ENCODE data around the gene CHAF1A. TPM values are rescaled to one million over a fixed set of nuclear protein-coding genes. Genes with fewer than 3 reads are reported as not detected.

CHAF1A gene
- total RNA-seq, 1 experiment from 2014 or later: 16.7 TPM

DNA sequence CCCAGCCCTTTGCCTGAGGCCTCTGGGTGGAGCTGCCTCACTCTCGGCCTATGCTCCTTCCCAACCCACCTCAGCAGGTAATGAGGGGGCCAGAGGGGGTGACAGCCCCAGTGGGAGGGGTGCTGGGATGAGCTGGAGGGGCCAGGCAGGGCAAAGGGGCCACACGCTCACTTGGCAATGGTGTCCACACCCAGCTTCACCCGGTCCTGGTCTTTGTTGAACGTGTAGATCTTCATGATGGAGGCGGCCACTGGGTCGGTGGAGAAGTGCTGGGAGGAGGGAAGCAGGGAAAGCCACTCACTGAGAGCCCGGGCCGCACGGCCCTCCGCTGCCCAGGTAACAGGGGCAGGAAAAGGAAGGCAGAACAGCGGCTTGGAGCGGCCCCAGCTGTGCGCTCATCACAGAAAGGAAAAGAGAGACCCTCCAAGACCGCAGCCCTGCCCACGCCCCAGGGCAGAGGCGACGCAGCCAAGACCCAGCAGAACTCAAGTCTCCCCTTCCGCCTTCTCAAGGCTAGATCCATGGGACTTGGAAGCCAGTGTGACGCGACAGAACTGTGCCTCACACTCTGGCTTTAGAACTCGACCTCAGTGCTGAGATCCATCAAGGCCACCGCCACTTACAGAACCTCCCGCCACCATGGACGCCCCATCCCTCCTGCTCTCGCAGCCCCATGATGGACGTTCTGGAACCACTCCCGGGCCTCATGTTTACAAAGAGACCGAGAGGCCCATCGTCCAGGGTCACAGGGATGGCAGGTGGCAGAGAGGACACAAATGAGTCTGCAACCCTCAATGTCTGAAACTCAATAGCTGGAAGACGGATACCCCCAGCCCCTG lies 45.9 kb downstream of the CHAF1A start:
- intact Hi-C loops (cut with micrococcal nuclease): no loop called here
- H3K36me3 Mint-ChIP-seq (ENCODE audit: insufficient read depth, unreplicated experiment): peaks cover 76% of the 10 kb centered on the region
- BruUV-seq (replicated peaks): no TSS peak
- no peaks in the 10 kb centered on the region for H3K27me3 Mint-ChIP-seq (ENCODE audit: insufficient read depth, unreplicated experiment)
- no peak for DNase-seq (ENCODE audit: unreplicated experiment)
- ChIA-PET CTCF (no interaction called here), POLR2A (no interaction called here)
- H3K9me3 Mint-ChIP-seq (ENCODE audit: unreplicated experiment): no peaks in the 10 kb centered on the region
- TF ChIP-seq, protein P1, sequence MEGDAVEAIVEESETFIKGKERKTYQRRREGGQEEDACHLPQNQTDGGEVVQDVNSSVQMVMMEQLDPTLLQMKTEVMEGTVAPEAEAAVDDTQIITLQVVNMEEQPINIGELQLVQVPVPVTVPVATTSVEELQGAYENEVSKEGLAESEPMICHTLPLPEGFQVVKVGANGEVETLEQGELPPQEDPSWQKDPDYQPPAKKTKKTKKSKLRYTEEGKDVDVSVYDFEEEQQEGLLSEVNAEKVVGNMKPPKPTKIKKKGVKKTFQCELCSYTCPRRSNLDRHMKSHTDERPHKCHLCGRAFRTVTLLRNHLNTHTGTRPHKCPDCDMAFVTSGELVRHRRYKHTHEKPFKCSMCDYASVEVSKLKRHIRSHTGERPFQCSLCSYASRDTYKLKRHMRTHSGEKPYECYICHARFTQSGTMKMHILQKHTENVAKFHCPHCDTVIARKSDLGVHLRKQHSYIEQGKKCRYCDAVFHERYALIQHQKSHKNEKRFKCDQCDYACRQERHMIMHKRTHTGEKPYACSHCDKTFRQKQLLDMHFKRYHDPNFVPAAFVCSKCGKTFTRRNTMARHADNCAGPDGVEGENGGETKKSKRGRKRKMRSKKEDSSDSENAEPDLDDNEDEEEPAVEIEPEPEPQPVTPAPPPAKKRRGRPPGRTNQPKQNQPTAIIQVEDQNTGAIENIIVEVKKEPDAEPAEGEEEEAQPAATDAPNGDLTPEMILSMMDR (IDR thresholded peaks at IDR 0.05; ENCODE audit: unreplicated experiment): no peak
- H3K4me1 Mint-ChIP-seq (ENCODE audit: insufficient read depth, unreplicated experiment): no peaks in the 10 kb centered on the region
- H3K4me3 Mint-ChIP-seq (ENCODE audit: unreplicated experiment): no peak overlapping the region
- H3K27ac Mint-ChIP-seq (ENCODE audit: low read depth, unreplicated experiment): no peak overlapping the region

DNA sequence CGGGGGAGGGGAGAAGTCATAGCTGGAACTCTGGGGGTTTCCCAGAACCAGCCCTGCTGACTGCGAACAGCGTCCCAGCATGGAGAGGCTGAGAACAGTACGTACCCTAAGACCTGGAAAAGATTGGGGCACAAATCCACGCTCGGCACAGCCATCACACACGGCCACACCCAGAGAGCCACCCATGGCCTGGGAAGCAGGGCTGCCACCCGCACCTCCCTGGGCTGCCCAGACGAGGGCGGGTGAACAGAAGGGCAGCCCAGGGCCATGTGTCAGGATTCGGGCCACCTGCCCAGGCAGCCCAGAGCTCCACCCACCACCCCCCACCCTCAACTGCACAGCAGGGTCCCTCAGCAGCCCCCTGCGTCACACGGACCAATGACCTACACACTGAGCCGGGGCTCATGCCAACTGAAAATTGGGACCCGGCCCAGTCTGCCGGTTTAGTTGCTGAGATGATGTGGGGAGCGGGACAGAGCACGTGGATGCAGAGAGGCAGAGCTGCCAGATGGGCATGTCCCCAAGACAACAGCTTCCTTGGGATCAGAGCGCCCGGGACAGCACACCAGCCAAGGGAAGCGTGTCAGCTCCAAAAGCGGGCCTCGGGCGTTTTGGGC lies 46.7 kb downstream of the CHAF1A start:
- no peaks in the 10 kb centered on the region for H3K4me1 Mint-ChIP-seq (ENCODE audit: insufficient read depth, unreplicated experiment)
- CTCF ChIA-PET: interaction anchor here (0.9 kb wide), 1 partner anchor 79 kb away, joined by 3 read pairs; no protein-coding TSS in a partner anchor
- H3K36me3 Mint-ChIP-seq (ENCODE audit: insufficient read depth, unreplicated experiment): peaks cover 74% of the 10 kb centered on the region
- POLR2A ChIA-PET: interaction anchor here (0.7 kb wide), 1 partner anchor 11 kb away, joined by 3 read pairs; no protein-coding TSS in a partner anchor
- H3K4me3 Mint-ChIP-seq (ENCODE audit: unreplicated experiment): no peak overlapping the region
- H3K9me3 Mint-ChIP-seq (ENCODE audit: unreplicated experiment): no peaks in the 10 kb centered on the region
- no peak overlapping the region for H3K27ac Mint-ChIP-seq (ENCODE audit: low read depth, unreplicated experiment)
- intact Hi-C loops (cut with micrococcal nuclease): no loop called here
- no peaks in the 10 kb centered on the region for H3K27me3 Mint-ChIP-seq (ENCODE audit: insufficient read depth, unreplicated experiment)
- no TSS peak for BruUV-seq (replicated peaks)
- DNase-seq (ENCODE audit: unreplicated experiment): no peak
- TF ChIP-seq, protein P1 (IDR thresholded peaks at IDR 0.05; ENCODE audit: unreplicated experiment): no peak

DNA sequence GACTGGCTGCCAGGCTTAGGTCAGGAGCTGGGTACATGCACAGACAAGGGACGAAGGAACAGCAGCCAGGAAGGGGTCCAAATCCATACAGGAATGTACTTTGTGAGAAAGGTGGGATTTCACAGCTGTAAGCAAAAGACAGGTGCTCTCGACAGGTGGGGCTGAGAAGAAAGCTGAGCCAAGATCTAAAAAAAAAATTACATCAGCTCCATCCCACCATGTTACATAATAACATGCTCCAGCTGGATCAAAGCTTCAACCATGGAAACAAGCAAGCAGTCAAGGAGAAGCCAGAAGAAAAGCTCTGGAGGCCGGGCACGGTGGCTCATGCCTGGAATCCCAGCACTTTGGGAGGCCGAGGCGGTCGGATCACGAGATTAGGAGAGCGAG lies 47.2 kb downstream of the CHAF1A start:
- no peak for DNase-seq (ENCODE audit: unreplicated experiment)
- ChIA-PET CTCF (interaction anchor here (0.9 kb wide), 1 partner anchor 80 kb away, joined by 3 read pairs; no protein-coding TSS in a partner anchor), POLR2A (interaction anchor here (0.7 kb wide), 1 partner anchor 12 kb away, joined by 3 read pairs; no protein-coding TSS in a partner anchor)
- intact Hi-C loops (cut with micrococcal nuclease): no loop called here
- no TSS peak for BruUV-seq (replicated peaks)
- Mint-ChIP-seq H3K4me3 (ENCODE audit: unreplicated experiment) (no peak overlapping the region), H3K27ac (ENCODE audit: low read depth, unreplicated experiment) (no peak overlapping the region), H3K36me3 (ENCODE audit: insufficient read depth, unreplicated experiment) (peaks cover 74% of the 10 kb centered on the region), H3K4me1 (ENCODE audit: insufficient read depth, unreplicated experiment) (no peaks in the 10 kb centered on the region), H3K27me3 (ENCODE audit: insufficient read depth, unreplicated experiment) (no peaks in the 10 kb centered on the region), H3K9me3 (ENCODE audit: unreplicated experiment) (no peaks in the 10 kb centered on the region)
- TF ChIP-seq, protein P1 (IDR thresholded peaks at IDR 0.05; ENCODE audit: unreplicated experiment): no peak

DNA sequence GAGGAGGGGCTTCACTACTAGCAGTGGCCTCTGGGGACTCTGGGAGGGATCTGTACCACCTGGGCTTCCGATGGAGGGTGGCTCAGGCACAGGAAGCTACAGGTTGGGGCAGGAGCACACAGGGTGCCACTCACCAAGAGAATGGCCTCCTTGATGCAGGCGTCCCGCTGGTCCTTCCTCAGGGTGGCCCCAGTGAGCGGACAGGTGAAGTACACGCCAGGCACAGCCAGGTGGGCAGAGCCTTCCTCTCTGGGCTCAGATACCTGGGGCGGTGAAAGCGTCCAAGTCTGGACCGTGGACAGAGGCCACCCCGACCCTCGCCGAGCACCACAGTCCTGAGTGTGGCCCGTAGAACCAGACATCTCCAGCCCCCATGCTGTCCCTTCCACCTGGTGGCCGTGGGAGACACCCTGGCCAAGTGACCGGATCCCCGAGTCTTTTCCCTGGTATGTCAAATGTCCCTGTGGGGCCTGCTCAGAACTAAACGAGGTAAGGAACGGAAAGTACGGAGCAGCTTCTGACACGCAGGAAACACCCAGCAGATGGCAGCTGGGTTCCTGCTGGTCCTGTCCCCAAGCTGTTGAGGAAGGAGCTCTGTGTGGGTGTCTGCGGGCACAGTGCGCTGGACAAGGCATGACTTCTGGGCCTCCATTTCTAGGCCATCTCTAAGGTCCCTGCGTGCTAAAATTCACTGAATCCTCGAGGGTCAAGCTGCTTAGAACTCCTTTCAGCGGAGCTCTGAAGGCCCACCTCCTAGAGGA lies 50.0 kb downstream of the CHAF1A start:
- Mint-ChIP-seq H3K27ac (ENCODE audit: low read depth, unreplicated experiment) (no peak overlapping the region), H3K4me1 (ENCODE audit: insufficient read depth, unreplicated experiment) (peaks cover 22% of the 10 kb centered on the region), H3K27me3 (ENCODE audit: insufficient read depth, unreplicated experiment) (no peaks in the 10 kb centered on the region), H3K9me3 (ENCODE audit: unreplicated experiment) (no peaks in the 10 kb centered on the region), H3K4me3 (ENCODE audit: unreplicated experiment) (no peak overlapping the region), H3K36me3 (ENCODE audit: insufficient read depth, unreplicated experiment) (peaks cover 74% of the 10 kb centered on the region)
- CTCF ChIA-PET: interaction anchor here (0.6 kb wide), 1 partner anchor 321 kb away, joined by 3 read pairs; no protein-coding TSS in a partner anchor
- TF ChIP-seq, protein P1 (IDR thresholded peaks at IDR 0.05; ENCODE audit: unreplicated experiment): no peak
- BruUV-seq (replicated peaks): no TSS peak
- intact Hi-C loops (cut with micrococcal nuclease): no loop called here
- DNase-seq (ENCODE audit: unreplicated experiment): no peak
- POLR2A ChIA-PET: no interaction called here
